ENCODE data around the gene CCR7.

Gene CCR7

GRCh38 chr17:40568074-40568836, 3.0 kb upstream of the CCR7 start:
- no peak overlapping the region for H3K4me3 ChIP-seq (ENCODE audit: low read depth, low read length)
- ChIA-PET POLR2A (no interaction called here), CTCF (interaction anchor here (0.9 to 23.8 kb wide), 4 partner anchors 8 to 127 kb away, joined by 3 to 562 read pairs (median 6); no protein-coding TSS in a partner anchor)
- DNase-seq (ENCODE audit: low read depth, low spot score): no peak
- TF ChIP-seq CTCF (IDR thresholded peaks at IDR 0.05; ENCODE audit: insufficient read depth, low read length, missing control alignments): no peak

- ChIA-PET POLR2A (no interaction called here), CTCF (interaction anchor here (0.9 to 23.8 kb wide), 3 partner anchors 9 to 126 kb away, joined by 3 to 562 read pairs (median 6); no protein-coding TSS in a partner anchor)
- no peak for TF ChIP-seq CTCF (IDR thresholded peaks at IDR 0.05; ENCODE audit: insufficient read depth, low read length, missing control alignments)
- H3K4me3 ChIP-seq (ENCODE audit: low read depth, low read length): no peak overlapping the region
- DNase-seq (ENCODE audit: low read depth, low spot score): no peak
Measured at GRCh38 chr17:40567377-40567776, 2.1 kb upstream of the CCR7 start.

- ChIA-PET POLR2A (no interaction called here), CTCF (interaction anchor here (23.8 kb wide), 1 partner anchor 24 kb away, joined by 562 read pairs; no protein-coding TSS in a partner anchor)
- DNase-seq (ENCODE audit: low read depth, low spot score): no peak
- H3K4me3 ChIP-seq (ENCODE audit: low read depth, low read length): no peak overlapping the region
- TF ChIP-seq CTCF (IDR thresholded peaks at IDR 0.05; ENCODE audit: insufficient read depth, low read length, missing control alignments): no peak
Measured at GRCh38 chr17:40565769-40566409, 617 bp upstream of the CCR7 start.

GRCh38 chr17:40564195-40564882, 933 bp downstream of the CCR7 start:
- no peak for DNase-seq (ENCODE audit: low read depth, low spot score)
- no peak overlapping the region for H3K4me3 ChIP-seq (ENCODE audit: low read depth, low read length)
- no peak for TF ChIP-seq CTCF (IDR thresholded peaks at IDR 0.05; ENCODE audit: insufficient read depth, low read length, missing control alignments)
- CTCF ChIA-PET: interaction anchor here (0.8 to 23.8 kb wide), 6 partner anchors 23 to 1105 kb away, joined by 3 to 562 read pairs (median 6); partner anchors contain the start of gene GJD3
- POLR2A ChIA-PET: no interaction called here

GRCh38 chr17:40563220-40564052, 1.8 kb downstream of the CCR7 start:
- no peak for TF ChIP-seq CTCF (IDR thresholded peaks at IDR 0.05; ENCODE audit: insufficient read depth, low read length, missing control alignments)
- H3K4me3 ChIP-seq (ENCODE audit: low read depth, low read length): no peak overlapping the region
- DNase-seq (ENCODE audit: low read depth, low spot score): no peak
- ChIA-PET CTCF (interaction anchor here (1.0 to 23.8 kb wide), 4 partner anchors 22 to 204 kb away, joined by 3 to 562 read pairs (median 116); partner anchors contain the start of gene GJD3), POLR2A (no interaction called here)

Measured in AG04449 (cell line).